SK-N-MC (cell line): ENCODE data around the gene ADIRF.
"Not testable (repeated sequence)": the region's sequence is repeated elsewhere in the genome, so short reads cannot be mapped to it uniquely, and the experiment has no call there.

Experiments
- EZH2 ChIP-seq: fragments of 200-600 bp; sonication (generic); IDR thresholded peaks from one replicate; pipeline ENCODE4 v1.6.1; 2017; ENCODE audit warnings: antibody characterized with exemption
- FOXP2 ChIP-seq: optimal IDR thresholded peaks from 2 replicates; pipeline ENCODE3; 2011; ENCODE audit warnings: mild to moderate bottlenecking, moderate library complexity; ENCODE audit not compliant: insufficient read depth; ENCODE audit errors: extremely low read length, control extremely low read depth
- POLR2AphosphoS5 ChIP-seq: IDR thresholded peaks from 2 replicates; pipeline ENCODE4 v1.6.1; 2012; ENCODE audit warnings: mild to moderate bottlenecking, low read depth, low read length, borderline replicate concordance

GRCh38 chr10:87020056-87020455, 51.8 kb downstream of the ADIRF start, which contains the start of gene FAM25A:
- TF ChIP-seq EZH2, POLR2AphosphoS5, FOXP2: not testable (repeated sequence)
